HG03432 (cell line): ENCODE results near the gene NVL.
"Not testable (repeated sequence)": the region's sequence is repeated elsewhere in the genome, so short reads cannot be mapped to it uniquely, and the experiment has no call there.

Source experiments
- ATAC-seq: cut with Tn5 transposase; IDR thresholded peaks from one replicate; pipeline ENCODE4 v1.9.1; 2021; ENCODE audit warnings: mild to moderate bottlenecking, moderate library complexity; ENCODE audit not compliant: unreplicated experiment

Gene NVL

GRCh38 chr1:224238212-224238611 lies 91.8 kb downstream of the NVL start:
- ATAC-seq = no peak

DNA sequence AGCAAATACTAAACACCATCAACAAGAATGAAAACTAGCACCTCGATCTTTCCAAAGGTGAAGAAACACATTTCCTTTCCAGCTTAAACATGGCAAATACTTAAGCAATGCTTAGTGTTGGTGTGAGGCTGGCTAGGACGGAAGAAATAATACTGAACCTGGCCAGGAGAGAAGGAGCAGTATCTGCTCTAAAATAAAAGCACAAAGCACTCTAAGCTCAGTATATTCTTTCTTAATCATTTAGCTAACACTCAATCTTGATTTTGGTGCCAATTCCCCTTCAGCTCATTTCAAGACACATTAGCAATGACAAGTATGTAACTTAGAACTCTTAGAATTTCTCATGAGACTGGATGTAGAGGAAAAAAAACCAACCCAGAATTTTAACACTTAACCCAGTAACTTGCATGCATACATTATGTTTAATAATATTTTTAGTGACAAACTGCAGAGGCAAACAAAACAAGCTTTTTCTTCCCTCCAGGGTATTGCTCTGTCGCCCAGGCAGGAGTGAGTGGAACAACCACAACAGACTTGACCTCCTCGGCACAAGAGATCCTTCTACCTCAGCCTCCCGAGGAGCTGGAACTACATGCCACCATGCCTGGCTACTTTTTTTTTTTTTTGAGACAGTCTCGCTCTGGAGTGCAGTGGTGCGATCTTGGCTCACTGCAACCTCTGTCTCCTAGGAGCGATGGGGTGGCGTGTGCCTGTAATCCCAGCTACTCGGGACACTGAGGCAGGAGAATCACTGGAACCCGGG lies 92.7 kb downstream of the NVL start:
- ATAC-seq = no peak

- no peak for ATAC-seq
These were observed 94.0 kb downstream of the NVL start for GRCh38 chr1:224235813-224236493.

DNA sequence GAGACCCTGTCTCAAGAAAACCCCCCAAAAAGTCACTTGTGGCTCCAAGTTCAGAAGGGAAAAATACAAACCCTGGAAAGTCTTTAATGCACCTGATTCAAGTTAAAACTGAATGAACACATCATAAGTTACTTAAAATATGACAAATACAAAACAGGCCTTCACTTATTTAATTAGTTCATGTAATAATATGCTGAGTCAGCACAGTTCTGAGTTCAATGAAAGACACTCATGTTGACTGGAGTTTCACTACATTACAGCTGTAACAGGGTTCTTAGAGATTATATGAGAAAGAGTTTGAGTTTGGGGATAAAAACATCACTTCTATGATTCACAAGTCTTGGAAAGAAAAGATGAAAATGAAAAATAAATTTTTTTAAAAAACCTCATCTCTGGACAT lies 96.0 kb downstream of the NVL start:
- ATAC-seq = no peak

GRCh38 chr1:224226849-224227502 lies 103.0 kb downstream of the NVL start:
- ATAC-seq = no peak

GRCh38 chr1:224223819-224224714 lies 105.9 kb downstream of the NVL start:
- ATAC-seq = no peak

- no peak for ATAC-seq
These were observed 110.3 kb downstream of the NVL start for GRCh38 chr1:224219612-224220059.

DNA sequence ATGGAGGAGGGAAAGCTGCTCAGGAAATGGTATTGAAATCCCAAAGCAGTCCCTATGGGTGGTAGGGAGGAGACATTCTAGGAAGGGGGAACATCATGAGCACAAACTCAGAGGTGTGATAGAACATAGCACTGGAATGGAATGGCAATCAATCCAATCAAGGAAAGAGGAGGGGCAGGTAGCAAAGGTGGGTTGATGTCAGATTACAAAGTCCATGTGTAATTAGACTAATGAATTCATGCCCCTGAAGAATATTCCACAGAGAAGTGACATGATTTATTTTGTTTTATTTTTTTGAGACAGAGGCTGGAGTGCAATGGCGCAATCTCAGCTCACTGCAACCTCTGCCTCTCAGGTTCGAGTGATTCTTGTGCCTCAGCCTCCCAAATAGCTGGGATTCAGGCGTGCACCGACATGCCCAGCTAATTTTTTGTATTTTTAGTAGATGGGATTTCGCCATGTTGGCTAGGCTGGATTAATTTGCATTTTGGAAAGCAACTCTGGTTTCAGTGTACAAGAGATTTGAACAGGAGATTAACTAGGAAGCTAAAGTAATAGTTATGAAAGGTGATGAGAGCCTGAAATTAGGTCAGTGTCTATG lies 110.9 kb downstream of the NVL start:
- ATAC-seq = no peak

GRCh38 chr1:224217655-224218623 lies 112.0 kb downstream of the NVL start:
- ATAC-seq = no peak

DNA sequence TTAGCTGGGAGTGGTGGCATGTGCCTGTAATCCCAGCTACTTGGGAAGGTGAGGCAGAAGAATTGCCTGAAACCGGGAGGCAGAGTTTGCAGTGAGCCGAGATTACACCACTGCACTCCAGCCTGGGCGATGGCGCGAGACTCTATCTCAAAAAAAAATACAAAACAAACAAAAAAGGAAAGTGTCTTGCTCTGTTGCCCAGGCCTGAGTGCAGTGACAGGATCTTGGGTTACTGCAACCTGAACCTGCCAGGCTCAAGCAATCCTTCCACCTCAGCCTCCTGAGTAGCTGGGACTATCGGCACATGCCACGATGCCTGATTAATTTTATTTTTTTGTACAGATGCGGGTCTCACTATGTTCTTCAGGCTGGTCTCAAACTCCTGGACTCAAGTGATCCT lies 113.6 kb downstream of the NVL start:
- ATAC-seq = no peak

DNA sequence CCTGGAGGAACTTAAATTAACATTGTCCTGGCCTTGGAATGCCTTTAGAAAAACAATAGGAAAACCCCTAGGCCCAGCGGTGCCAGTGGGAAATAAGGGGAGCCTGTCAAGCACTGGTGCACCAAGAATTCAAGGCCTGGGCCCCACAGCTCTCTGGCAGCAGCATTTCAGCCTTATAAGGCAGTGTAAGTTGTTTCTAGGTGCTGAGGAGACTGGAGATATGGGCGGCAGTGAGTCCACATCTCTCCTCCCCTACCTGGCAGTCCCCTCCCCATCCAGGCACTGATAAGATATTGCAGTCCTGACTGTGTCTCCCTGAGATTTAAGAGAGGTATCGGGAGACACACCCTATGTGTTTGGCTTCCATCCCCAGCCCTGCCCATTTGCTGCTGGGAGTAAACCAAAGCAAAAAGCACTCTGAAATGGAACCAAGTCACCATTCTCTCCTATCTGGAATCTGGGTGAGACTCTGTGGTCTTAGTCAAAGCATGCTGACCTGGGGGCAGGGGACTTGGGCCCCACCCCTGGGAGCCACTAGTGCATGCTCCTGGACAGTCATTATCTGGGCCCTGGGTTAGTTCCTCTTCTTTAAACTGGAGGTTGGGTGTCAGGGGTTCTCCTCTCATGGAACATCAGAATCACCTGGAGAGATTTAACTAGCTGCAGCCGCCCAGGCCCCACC lies 116.4 kb downstream of the NVL start:
- no peak for ATAC-seq

GRCh38 chr1:224212618-224213061 lies 117.3 kb downstream of the NVL start:
- ATAC-seq = no peak

DNA sequence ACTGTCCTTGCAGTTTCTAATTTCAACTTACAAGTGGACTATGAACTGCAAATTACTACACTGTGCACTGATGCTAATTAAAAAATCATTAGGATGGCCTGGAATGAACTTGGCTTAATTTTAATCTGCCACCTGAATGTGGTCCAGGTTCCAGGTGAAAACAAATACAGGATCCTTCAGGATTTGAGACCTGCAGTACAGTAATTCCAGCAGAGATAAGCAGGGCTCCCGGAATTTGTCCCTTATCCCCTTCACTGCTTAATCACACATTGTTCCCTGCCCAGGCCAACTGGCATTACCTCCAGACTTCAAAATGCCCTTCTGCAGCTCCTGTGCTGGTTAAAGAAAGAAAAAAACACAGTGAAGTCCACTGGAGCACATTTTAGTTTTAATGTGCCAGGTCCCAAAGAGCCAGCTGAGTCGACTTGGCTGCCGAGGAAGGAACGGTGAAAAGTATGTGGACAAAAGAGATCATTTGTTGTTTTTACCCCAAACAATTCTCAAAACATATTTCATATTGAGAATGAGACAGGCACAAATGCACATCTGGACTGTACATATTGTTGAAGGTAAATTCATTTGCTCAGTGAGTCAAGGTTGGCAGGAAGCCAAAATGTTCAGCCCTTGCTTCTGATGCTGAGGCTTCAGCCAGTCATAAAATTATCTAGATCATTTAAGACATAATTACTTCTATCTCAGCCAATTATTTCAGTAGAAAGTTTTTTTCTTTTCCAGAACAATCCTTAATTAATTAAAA lies 118.6 kb downstream of the NVL start:
- ATAC-seq = no peak

DNA sequence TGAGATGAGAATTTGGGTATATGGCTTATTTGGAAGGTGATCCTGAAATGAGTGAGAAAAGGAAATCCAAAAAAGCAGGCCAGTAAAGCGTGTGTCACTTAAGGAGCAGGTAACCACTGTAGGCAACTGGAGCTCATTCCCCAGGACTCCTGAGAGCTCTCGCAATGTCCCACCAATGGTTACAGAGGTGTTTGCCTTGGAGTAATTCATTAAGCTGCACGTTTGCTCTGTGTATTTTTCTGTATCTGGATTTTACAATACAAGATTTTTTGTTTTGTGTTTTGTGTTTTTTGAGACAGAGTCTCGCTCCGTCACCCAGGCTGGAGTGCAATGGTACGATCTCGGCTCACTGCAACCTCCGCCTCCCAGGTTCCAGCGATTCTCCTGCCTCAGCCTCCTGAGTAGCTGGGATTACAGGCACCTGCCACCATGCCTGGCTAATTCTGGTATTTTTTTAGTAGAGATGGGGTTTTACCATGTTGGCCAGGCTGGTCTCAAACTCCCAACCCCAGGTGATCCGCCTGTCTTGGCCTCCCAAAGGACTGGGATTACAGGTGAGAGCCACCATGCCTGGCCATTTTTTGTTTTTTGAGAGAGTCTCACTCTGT lies 123.9 kb downstream of the NVL start:
- ATAC-seq = not testable (repeated sequence)

- peak; percentile 63 for ATAC-seq
These were observed 124.5 kb downstream of the NVL start for GRCh38 chr1:224205438-224205840.

DNA sequence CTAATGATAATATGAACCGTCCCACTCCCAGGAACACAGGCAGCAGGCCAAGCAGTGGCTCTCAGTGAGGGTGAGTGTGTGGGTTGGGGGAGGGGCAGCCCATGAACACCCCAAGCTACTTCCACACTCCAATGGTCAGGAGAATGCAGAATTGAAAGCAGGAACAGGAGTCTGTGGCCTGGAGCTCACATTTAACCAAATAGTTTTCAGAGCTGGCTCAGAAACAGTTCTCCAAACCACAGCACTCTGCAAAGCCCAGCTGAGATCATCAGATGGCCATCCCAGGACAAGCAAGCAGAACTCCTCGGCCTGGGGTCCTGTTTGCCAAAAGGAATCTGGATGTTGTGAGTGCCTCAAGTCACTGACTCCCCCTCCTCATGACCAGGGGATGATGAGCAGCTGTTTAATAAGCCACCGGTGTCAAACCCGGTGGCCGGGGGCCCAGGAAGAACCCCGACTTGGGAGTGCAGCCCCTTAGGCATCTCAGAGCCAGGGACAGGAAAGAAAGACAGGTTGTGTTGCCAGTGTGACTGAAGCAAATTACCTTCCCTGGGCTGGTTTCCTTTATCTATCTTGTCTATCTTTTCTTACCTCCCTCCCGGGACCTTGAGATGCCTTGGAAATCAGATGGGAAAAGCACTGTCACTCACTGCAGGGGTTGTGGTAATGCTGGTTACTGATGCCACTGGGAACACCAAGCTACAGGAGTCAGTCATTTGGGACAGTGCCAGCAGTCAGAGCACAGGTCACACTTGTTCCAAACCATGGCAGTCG lies 126.5 kb downstream of the NVL start:
- peak; percentile 58 for ATAC-seq

DNA sequence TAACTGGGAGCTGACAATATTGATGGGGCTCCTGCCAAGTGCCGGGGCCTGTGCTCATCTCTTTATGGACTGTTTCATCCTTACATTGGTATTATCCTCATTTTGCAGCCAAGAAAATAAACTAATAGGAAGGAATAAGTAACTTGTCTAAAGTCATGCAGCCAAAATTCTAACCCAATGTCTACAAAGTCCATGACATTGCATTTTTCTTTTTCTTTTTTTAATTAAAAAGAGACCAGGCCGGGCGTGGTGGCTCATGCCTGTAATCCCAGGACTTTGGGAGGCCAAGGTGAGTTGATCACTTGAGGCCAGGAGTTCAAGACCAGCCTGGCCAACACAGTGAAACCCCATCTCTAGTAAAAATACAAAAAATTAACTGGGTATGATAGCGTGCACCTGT lies 128.1 kb downstream of the NVL start:
- ATAC-seq = no peak
